Endothelial cell of umbilical vein (primary cell): ENCODE results near the gene SDK2. TPM values are rescaled to one million over a fixed set of nuclear protein-coding genes. Genes with fewer than 3 reads are reported as not detected.

ENCODE experiments used
- BruUV-seq: library from RNA; stranded (reverse); fragments of 400-500 nt; replicated peaks from 2 replicates; lab custom pipeline; 2021; lab: Mats Ljungman, UMichigan
- CTCF ChIA-PET: fragments of 300-600, 350-600 bp; sonication (Branson Sonifier 250); formaldehyde crosslinking; loops from one replicate; lab custom pipeline; 2021; ENCODE audit warnings: antibody characterized with exemption, inconsistent platforms; lab: Charles Lee
- POLR2A ChIA-PET: fragments of 300-600, 350-600 bp; sonication (Branson Sonifier 250); formaldehyde crosslinking; loops from one replicate; lab custom pipeline; 2021; ENCODE audit warnings: antibody characterized with exemption, inconsistent platforms; lab: Charles Lee
- DNase-seq: peaks from one replicate; pipeline ENCODE4 v3.0.0-alpha.2; 2011; ENCODE audit warnings: low read depth, low spot score
- FAIRE-seq: peaks from 2 replicates; lab custom pipeline; 2011; peaks lifted over from hg19 to GRCh38; lab: Jason Lieb, UNC
- H2AFZ ChIP-seq: 2 replicates; pipeline ENCODE4 v1.6.0; 2012; ENCODE audit warnings: low read depth, low read length, control low read depth, inconsistent platforms
- H3K27ac ChIP-seq: 2 replicates; pipeline ENCODE4 v1.5.1; 2011; ENCODE audit warnings: low read depth, mild to moderate bottlenecking, control low read depth, low read length, moderate library complexity; ENCODE audit not compliant: insufficient read depth
- H3K27me3 ChIP-seq, 2 experiments: 2 replicates each; pipeline versions ENCODE4 v1.6.0 to v1.6.1; 2011; ENCODE audit warnings: low read length in 2 of 2, mixed read lengths in 1 of 2; ENCODE audit not compliant: control insufficient read depth in 2 of 2, insufficient read depth in 2 of 2
- H3K36me3 ChIP-seq, 2 experiments: 2 replicates in 1 of 2; 3 replicates in 1 of 2; pipeline ENCODE4 v1.5.1; 2011; ENCODE audit warnings: low read length in 2 of 2, mild to moderate bottlenecking in 1 of 2, moderate library complexity in 1 of 2; ENCODE audit not compliant: control insufficient read depth in 2 of 2, insufficient read depth in 2 of 2; ENCODE audit errors: extremely low read depth in 1 of 2
- H3K4me1 ChIP-seq: 3 replicates; pipeline ENCODE4 v1.5.1; 2011; ENCODE audit warnings: mild to moderate bottlenecking, low read length; ENCODE audit not compliant: control insufficient read depth, insufficient read depth; ENCODE audit errors: extremely low read depth
- H3K4me2 ChIP-seq: 2 replicates; pipeline ENCODE4 v1.6.1; 2011; ENCODE audit warnings: low read length, control low read depth, mixed read lengths; ENCODE audit not compliant: insufficient read depth
- H3K4me3 ChIP-seq, 3 experiments: fragments of 200-600 bp in 1 of 3; sonication (generic), shearing (Covaris generic) in 1 of 3; replicated peaks in 1 of 3; 2 replicates each; pipeline ENCODE4 v1.5.1; 2011 to 2016; ENCODE audit warnings: control low read depth in 3 of 3, low read length in 3 of 3, mild to moderate bottlenecking in 2 of 3, inconsistent platforms in 1 of 3, low read depth in 1 of 3, moderate library complexity in 1 of 3; ENCODE audit not compliant: insufficient read depth in 1 of 3
- H3K79me2 ChIP-seq: 2 replicates; pipeline ENCODE4 v1.6.0; 2012; ENCODE audit warnings: low read length, inconsistent platforms; ENCODE audit not compliant: control insufficient read depth, insufficient read depth
- H3K9ac ChIP-seq: replicated peaks from 2 replicates; pipeline ENCODE3; 2011; ENCODE audit warnings: low read length, control low read depth; ENCODE audit not compliant: insufficient read depth; ENCODE audit errors: extremely low read depth
- H3K9me1 ChIP-seq: replicated peaks from 3 replicates; pipeline ENCODE4 v1.6.0; 2011; ENCODE audit warnings: mild to moderate bottlenecking, low read length; ENCODE audit not compliant: control insufficient read depth, insufficient read depth; ENCODE audit errors: extremely low read depth
- H3K9me3 ChIP-seq: replicated peaks from 2 replicates; pipeline ENCODE4 v1.5.1; 2012; ENCODE audit warnings: low read length, inconsistent platforms; ENCODE audit not compliant: control insufficient read depth, insufficient read depth
- H4K20me1 ChIP-seq: replicated peaks from 2 replicates; pipeline ENCODE3; 2011; ENCODE audit warnings: mild to moderate bottlenecking, low read length; ENCODE audit not compliant: control insufficient read depth, insufficient read depth; ENCODE audit errors: extremely low read depth
- CTCF ChIP-seq, 2 donors: IDR thresholded peaks; 1 replicate in 1 of 2; 2 replicates in 1 of 2; pipeline ENCODE4 v1.5.1; 2011; ENCODE audit warnings: low read length in 2 of 2, mild to moderate bottlenecking in 2 of 2, moderate library complexity in 2 of 2, control low read depth in 1 of 2, inconsistent platforms in 1 of 2, low read depth in 1 of 2; ENCODE audit not compliant: insufficient read depth in 1 of 2; ENCODE audit errors: extremely low read depth in 1 of 2
- EZH2 ChIP-seq: IDR thresholded peaks from 2 replicates; pipeline ENCODE4 v1.6.1; 2012; ENCODE audit warnings: borderline replicate concordance, low read depth, mild to moderate bottlenecking, moderate library complexity, low read length, inconsistent platforms; ENCODE audit not compliant: severe bottlenecking
- FOS ChIP-seq: IDR thresholded peaks from 2 replicates; pipeline ENCODE4 v1.6.1; 2011; ENCODE audit warnings: mild to moderate bottlenecking, low read length, moderate library complexity, borderline replicate concordance; ENCODE audit not compliant: insufficient read depth
- GATA2 ChIP-seq: IDR thresholded peaks from 2 replicates; pipeline ENCODE4 v1.7.0; 2011; ENCODE audit warnings: low read depth, mild to moderate bottlenecking, moderate library complexity, mixed read lengths, low read length; ENCODE audit not compliant: insufficient read length, insufficient read depth
- JUN ChIP-seq: IDR thresholded peaks from 2 replicates; pipeline ENCODE4 v1.6.1; 2011; ENCODE audit warnings: borderline replicate concordance, low read depth; ENCODE audit not compliant: insufficient read length, insufficient read depth
- MAX ChIP-seq: IDR thresholded peaks from 2 replicates; pipeline ENCODE4 v1.6.1; 2011; ENCODE audit not compliant: insufficient read depth, insufficient read length
- MYC ChIP-seq: IDR thresholded peaks from one replicate; pipeline ENCODE4 v1.6.1; 2011; ENCODE audit warnings: mild to moderate bottlenecking, low read depth, low read length
- POLR2A ChIP-seq: IDR thresholded peaks from 2 replicates; pipeline ENCODE4 v1.6.1; 2012; ENCODE audit warnings: low read depth, mild to moderate bottlenecking, control low read depth, low read length
- POLR2AphosphoS5 ChIP-seq: IDR thresholded peaks from 2 replicates; pipeline ENCODE4 v1.6.1; 2012; ENCODE audit warnings: low read depth, mild to moderate bottlenecking, control low read depth, low read length, moderate library complexity; ENCODE audit not compliant: insufficient read depth
- dilution Hi-C: fragments of 300-500 bp; cut with MboI; formaldehyde crosslinking; loops from one replicate; pipeline ENCODE4 v1.15.0; 2019; ENCODE audit warnings: low sequenced_read_pairs; ENCODE audit not compliant: extremely low pct_ligation_motif_present
- intact Hi-C: fragments of 100-400 bp; cut with micrococcal nuclease; formaldehyde crosslinking; loops from one replicate; pipeline ENCODE4 v1.10.0; 2022
- polyA plus RNA-seq, 4 experiments: library from polyadenylated mRNA; depleted of rRNA in 3 of 4; stranded (reverse) in 3 of 4; unstranded in 1 of 4; fragments of >200 nt; gene quantifications; 2 replicates each; pipeline versions ENCODE4 v1.2.1 to v1.2.3, GENCODE V29; 2011 to 2012; ENCODE audit warnings: missing spikeins in 1 of 4
- total RNA-seq: library from RNA; stranded (reverse); gene quantifications from 2 replicates; pipeline ENCODE4 v1.2.3, GENCODE V29; 2021

SDK2 gene
- total and polyA plus RNA-seq, 2 donors (not counting 3 experiments of a cell fraction or from before 2014, with no cell fraction given) = not detected

- Histone ChIP-seq H3K4me2 (no peak overlapping the region), H3K79me2 (peaks cover 64% of the 10 kb centered on the region), H3K27ac (no peak overlapping the region), H3K27me3 (no peaks in the 10 kb centered on the region), H3K4me3 (no peak overlapping the region), H2AFZ (no peak overlapping the region), H3K9me3 (no peaks in the 10 kb centered on the region), H3K4me1 (peaks cover 25% of the 10 kb centered on the region), H3K9me1 (no peaks in the 10 kb centered on the region), H3K9ac (no peak overlapping the region), H4K20me1 (no peaks in the 10 kb centered on the region), H3K36me3 (no peaks in the 10 kb centered on the region)
- DNase-seq (no peak), FAIRE-seq (no peak)
- BruUV-seq = no TSS peak
- TF ChIP-seq GATA2 (no peak), POLR2AphosphoS5 (no peak), EZH2 (no peak), POLR2A (no peak), FOS (no peak), JUN (no peak), CTCF (IDR thresholded peaks at IDR 0.05; ENCODE audit: extremely low read depth in 1 of 2, insufficient read depth in 1 of 2, low read depth in 1 of 2, low read length in 2 of 2) (no peak), MAX (no peak), MYC (no peak)
- POLR2A ChIA-PET = no interaction called here
- CTCF ChIA-PET = interaction anchor here (2.9 kb wide), 1 partner anchor 77 kb away, joined by 12 read pairs; no protein-coding TSS in a partner anchor
- dilution Hi-C loops = no loop called here
- intact Hi-C loops = loop anchor here (5.0 kb wide), 1 partner anchor 61 kb away; a partner anchor contains a TSS
Measured at GRCh38 chr17:73293480-73293911, 350.7 kb downstream of the SDK2 start.
